Adipocyte (in vitro differentiated cells): ENCODE data around the gene IL4R.

Experiments
- DNase-seq: peaks from one replicate; pipeline ENCODE4 v3.0.0-alpha.2; 2015; ENCODE audit warnings: low read depth
- H3K27me3 ChIP-seq: replicated peaks from 2 replicates; pipeline ENCODE4 v1.7.0; 2013; ENCODE audit warnings: mild to moderate bottlenecking, low read length, moderate library complexity; ENCODE audit not compliant: control insufficient read depth, insufficient read depth
- H3K36me3 ChIP-seq: 2 replicates; pipeline ENCODE4 v1.7.0; 2013; ENCODE audit warnings: low read length, mild to moderate bottlenecking, moderate library complexity; ENCODE audit not compliant: control insufficient read depth, insufficient read depth, severe bottlenecking
- H3K4me1 ChIP-seq: 2 replicates; pipeline ENCODE4 v1.7.0; 2013; ENCODE audit warnings: mild to moderate bottlenecking, low read length, moderate library complexity; ENCODE audit not compliant: control insufficient read depth, insufficient read depth
- H3K4me3 ChIP-seq: 2 replicates; pipeline ENCODE4 v1.7.0; 2013; ENCODE audit warnings: mild to moderate bottlenecking, low read length, moderate library complexity
- H3K9ac ChIP-seq: 2 replicates; pipeline ENCODE4 v1.7.0; 2013; ENCODE audit warnings: mild to moderate bottlenecking, low read length, moderate library complexity
- H3K9me3 ChIP-seq: 2 replicates; pipeline ENCODE4 v1.7.0; 2013; ENCODE audit warnings: mild to moderate bottlenecking, low read length, moderate library complexity; ENCODE audit not compliant: control insufficient read depth

Gene IL4R

GRCh38 chr16:27317738-27318391 is 4.1 kb downstream of the IL4R start:
- Histone ChIP-seq H3K4me1 (peaks cover 33% of the 10 kb centered on the region), H3K27me3 (no peaks in the 10 kb centered on the region), H3K4me3 (no peak overlapping the region), H3K9me3 (no peaks in the 10 kb centered on the region), H3K36me3 (no peaks in the 10 kb centered on the region), H3K9ac (no peak overlapping the region)
- DNase-seq = no peak

- Histone ChIP-seq H3K9me3 (no peaks in the 10 kb centered on the region), H3K4me1 (peaks cover 29% of the 10 kb centered on the region), H3K36me3 (no peaks in the 10 kb centered on the region), H3K27me3 (no peaks in the 10 kb centered on the region), H3K4me3 (no peak overlapping the region), H3K9ac (no peak overlapping the region)
- DNase-seq = no peak
Measured at GRCh38 chr16:27318392-27319256, 4.8 kb downstream of the IL4R start.

- Histone ChIP-seq H3K27me3 (no peaks in the 10 kb centered on the region), H3K36me3 (no peaks in the 10 kb centered on the region), H3K9ac (no peak overlapping the region), H3K4me1 (peaks cover 29% of the 10 kb centered on the region), H3K4me3 (no peak overlapping the region), H3K9me3 (no peaks in the 10 kb centered on the region)
- DNase-seq = no peak
Measured at GRCh38 chr16:27319257-27319965, 5.6 kb downstream of the IL4R start.

GRCh38 chr16:27320261-27321012 is 6.7 kb downstream of the IL4R start:
- no peaks in the 10 kb centered on the region for H3K9me3 ChIP-seq
- H3K9ac ChIP-seq = no peak overlapping the region
- H3K27me3 ChIP-seq = no peaks in the 10 kb centered on the region
- H3K36me3 ChIP-seq = no peaks in the 10 kb centered on the region
- no peak overlapping the region for H3K4me3 ChIP-seq
- peaks cover 22% of the 10 kb centered on the region for H3K4me1 ChIP-seq
- no peak for DNase-seq

- no peak overlapping the region for H3K4me3 ChIP-seq
- no peaks in the 10 kb centered on the region for H3K36me3 ChIP-seq
- H3K27me3 ChIP-seq = no peaks in the 10 kb centered on the region
- peaks cover 19% of the 10 kb centered on the region for H3K4me1 ChIP-seq
- no peak overlapping the region for H3K9ac ChIP-seq
- no peaks in the 10 kb centered on the region for H3K9me3 ChIP-seq
- DNase-seq = no peak
Measured at GRCh38 chr16:27321013-27321915, 7.5 kb downstream of the IL4R start.

- Histone ChIP-seq H3K36me3 (no peaks in the 10 kb centered on the region), H3K9me3 (no peaks in the 10 kb centered on the region), H3K9ac (no peak overlapping the region), H3K4me1 (peaks cover 34% of the 10 kb centered on the region), H3K27me3 (no peaks in the 10 kb centered on the region), H3K4me3 (no peak overlapping the region)
- DNase-seq = no peak
Measured at GRCh38 chr16:27322858-27323780, 9.3 kb downstream of the IL4R start.

GRCh38 chr16:27323781-27324561 is 10.2 kb downstream of the IL4R start:
- H3K36me3 ChIP-seq = no peaks in the 10 kb centered on the region
- no peak overlapping the region for H3K4me3 ChIP-seq
- H3K9me3 ChIP-seq = no peaks in the 10 kb centered on the region
- peaks cover 37% of the 10 kb centered on the region for H3K4me1 ChIP-seq
- no peaks in the 10 kb centered on the region for H3K27me3 ChIP-seq
- no peak for DNase-seq
- H3K9ac ChIP-seq = no peak overlapping the region

- peaks cover 37% of the 10 kb centered on the region for H3K4me1 ChIP-seq
- no peak for DNase-seq
Measured at GRCh38 chr16:27324851-27325301, 11.1 kb downstream of the IL4R start.

GRCh38 chr16:27325736-27326135 is 12.0 kb downstream of the IL4R start:
- Histone ChIP-seq H3K9me3 (no peaks in the 10 kb centered on the region), H3K9ac (no peak overlapping the region), H3K36me3 (no peaks in the 10 kb centered on the region), H3K4me1 (peaks cover 38% of the 10 kb centered on the region), H3K27me3 (no peaks in the 10 kb centered on the region), H3K4me3 (no peak overlapping the region)
- DNase-seq = no peak

More at GRCh38 chr16:27324851-27325301, 11.1 kb downstream of the IL4R start:
- Histone ChIP-seq H3K9me3 (no peaks in the 10 kb centered on the region), H3K9ac (no peak overlapping the region), H3K36me3 (no peaks in the 10 kb centered on the region), H3K4me3 (no peak overlapping the region), H3K27me3 (no peaks in the 10 kb centered on the region)
